Measurements from ENCODE around the gene GRIK2. TPM values are rescaled to one million over a fixed set of nuclear protein-coding genes. Genes with fewer than 3 reads are reported as not detected.

The GRIK2 gene
- total RNA-seq, 1 donor from 2014 or later: 0.11 TPM

DNA sequence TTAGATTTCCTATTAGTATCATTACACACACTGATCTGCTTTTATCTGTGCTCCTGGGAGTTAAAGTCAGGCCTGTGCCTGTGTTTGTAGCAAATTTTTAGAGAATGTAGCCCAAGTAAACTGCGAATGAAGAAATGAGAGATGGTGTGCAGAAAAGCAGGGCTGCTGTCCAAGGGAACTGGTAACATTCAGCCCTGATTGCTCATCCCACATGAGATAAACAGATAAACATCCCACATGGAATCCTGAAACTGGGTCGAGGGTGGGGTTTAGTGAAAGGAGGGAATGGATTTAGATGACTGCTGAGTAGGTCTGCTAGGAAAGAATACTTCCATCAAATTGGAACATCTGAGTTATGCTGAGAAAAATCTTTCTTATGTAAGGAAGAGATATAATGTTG, 69.1 kb downstream of the GRIK2 start:
- H3K4me3 Mint-ChIP-seq: no peak overlapping the region
- H3K4me1 Mint-ChIP-seq: no peaks in the 10 kb centered on the region
- no peak for ATAC-seq (ENCODE audit: low read depth)
- intact Hi-C loops (cut with micrococcal nuclease): no loop called here
- ChIA-PET CTCF (no interaction called here), POLR2A (no interaction called here)
- no peaks in the 10 kb centered on the region for H3K36me3 Mint-ChIP-seq (ENCODE audit: low read depth)
- no peak overlapping the region for H3K27ac Mint-ChIP-seq
- DNase-seq: no peak
- no peaks in the 10 kb centered on the region for H3K27me3 Mint-ChIP-seq
- peaks cover 1% of the 10 kb centered on the region for H3K9me3 Mint-ChIP-seq
- TF ChIP-seq, protein P1, sequence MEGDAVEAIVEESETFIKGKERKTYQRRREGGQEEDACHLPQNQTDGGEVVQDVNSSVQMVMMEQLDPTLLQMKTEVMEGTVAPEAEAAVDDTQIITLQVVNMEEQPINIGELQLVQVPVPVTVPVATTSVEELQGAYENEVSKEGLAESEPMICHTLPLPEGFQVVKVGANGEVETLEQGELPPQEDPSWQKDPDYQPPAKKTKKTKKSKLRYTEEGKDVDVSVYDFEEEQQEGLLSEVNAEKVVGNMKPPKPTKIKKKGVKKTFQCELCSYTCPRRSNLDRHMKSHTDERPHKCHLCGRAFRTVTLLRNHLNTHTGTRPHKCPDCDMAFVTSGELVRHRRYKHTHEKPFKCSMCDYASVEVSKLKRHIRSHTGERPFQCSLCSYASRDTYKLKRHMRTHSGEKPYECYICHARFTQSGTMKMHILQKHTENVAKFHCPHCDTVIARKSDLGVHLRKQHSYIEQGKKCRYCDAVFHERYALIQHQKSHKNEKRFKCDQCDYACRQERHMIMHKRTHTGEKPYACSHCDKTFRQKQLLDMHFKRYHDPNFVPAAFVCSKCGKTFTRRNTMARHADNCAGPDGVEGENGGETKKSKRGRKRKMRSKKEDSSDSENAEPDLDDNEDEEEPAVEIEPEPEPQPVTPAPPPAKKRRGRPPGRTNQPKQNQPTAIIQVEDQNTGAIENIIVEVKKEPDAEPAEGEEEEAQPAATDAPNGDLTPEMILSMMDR (IDR thresholded peaks at IDR 0.05): no peak

DNA sequence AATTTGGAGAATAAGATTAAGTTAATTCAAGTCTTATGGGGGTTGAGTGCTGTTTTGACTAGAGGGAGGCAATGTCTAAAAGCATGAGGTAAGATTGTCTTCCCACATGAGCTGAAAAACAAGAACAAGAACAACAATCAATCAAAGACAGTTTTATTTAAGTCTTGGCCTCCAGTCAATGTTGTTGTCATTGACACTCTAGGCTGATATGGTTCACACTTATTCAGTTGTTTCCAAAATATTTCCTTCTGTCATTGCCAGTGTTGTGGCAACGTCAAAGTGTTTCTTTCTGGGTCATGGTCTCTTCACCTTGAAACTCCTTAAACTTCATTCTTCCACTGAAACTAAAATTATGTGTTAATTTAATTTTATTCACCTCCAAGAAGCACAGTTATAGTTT, 72.4 kb downstream of the GRIK2 start:
- Mint-ChIP-seq H3K4me3 (no peak overlapping the region), H3K27ac (no peak overlapping the region), H3K4me1 (no peaks in the 10 kb centered on the region), H3K27me3 (no peaks in the 10 kb centered on the region), H3K9me3 (peaks cover 1% of the 10 kb centered on the region), H3K36me3 (ENCODE audit: low read depth) (no peaks in the 10 kb centered on the region)
- DNase-seq: no peak
- CTCF ChIA-PET: no interaction called here
- TF ChIP-seq, protein P1 (IDR thresholded peaks at IDR 0.05): no peak
- POLR2A ChIA-PET: no interaction called here
- intact Hi-C loops (cut with micrococcal nuclease): no loop called here
- no peak for ATAC-seq (ENCODE audit: low read depth)

DNA sequence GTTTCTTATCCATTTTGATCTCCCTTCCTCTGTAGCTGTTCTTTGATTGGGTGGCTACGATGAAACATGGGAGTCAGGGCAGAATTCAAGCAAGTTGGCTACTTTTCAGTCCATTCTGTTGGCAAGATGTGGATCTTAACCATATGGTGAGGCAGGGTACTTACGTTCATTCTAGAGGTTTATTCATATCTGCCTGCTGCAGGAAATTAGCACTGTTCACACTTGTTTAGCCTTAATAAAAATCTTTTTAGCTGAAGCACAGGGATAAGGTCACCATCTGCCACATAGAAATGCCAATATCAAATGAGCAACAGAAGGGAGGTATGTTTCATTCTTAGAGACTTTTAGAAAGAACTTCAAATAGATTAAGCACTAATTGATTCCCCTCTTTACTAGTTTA, 83.9 kb downstream of the GRIK2 start:
- no peak overlapping the region for H3K4me3 Mint-ChIP-seq

DNA sequence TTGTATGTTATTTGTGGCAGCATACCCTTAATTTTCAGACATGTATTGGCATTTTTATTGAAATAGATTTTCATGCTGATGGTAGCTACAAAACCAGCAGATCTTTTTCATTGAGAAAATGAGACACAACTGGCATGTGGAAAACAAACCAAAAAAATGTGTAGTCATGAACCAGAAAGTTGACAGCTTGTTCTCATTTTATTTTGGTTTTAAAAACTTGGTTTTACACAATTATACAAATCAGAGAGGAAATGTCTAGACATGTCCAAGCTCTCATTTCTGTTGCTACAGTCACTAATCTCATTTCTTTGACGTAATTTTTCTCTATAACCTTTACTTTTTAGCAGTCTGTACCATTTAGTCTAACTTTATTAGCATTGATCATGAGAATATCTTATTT, 85.4 kb downstream of the GRIK2 start:
- CTCF ChIA-PET: no interaction called here
- ATAC-seq (ENCODE audit: low read depth) (no peak), DNase-seq (no peak)
- peaks cover 2% of the 10 kb centered on the region for H3K9me3 Mint-ChIP-seq
- H3K27me3 Mint-ChIP-seq: no peaks in the 10 kb centered on the region
- TF ChIP-seq, protein P1 (IDR thresholded peaks at IDR 0.05): no peak
- H3K27ac Mint-ChIP-seq: no peak overlapping the region
- intact Hi-C loops (cut with micrococcal nuclease): no loop called here
- no peaks in the 10 kb centered on the region for H3K36me3 Mint-ChIP-seq (ENCODE audit: low read depth)
- POLR2A ChIA-PET: no interaction called here
- H3K4me3 Mint-ChIP-seq: no peak overlapping the region
- no peaks in the 10 kb centered on the region for H3K4me1 Mint-ChIP-seq

More for the DNA sequence above, 83.9 kb downstream of the GRIK2 start:
- CTCF ChIA-PET: no interaction called here
- intact Hi-C loops (cut with micrococcal nuclease): no loop called here
- Mint-ChIP-seq H3K4me1 (no peaks in the 10 kb centered on the region), H3K36me3 (ENCODE audit: low read depth) (no peaks in the 10 kb centered on the region), H3K27me3 (no peaks in the 10 kb centered on the region), H3K27ac (no peak overlapping the region), H3K9me3 (peaks cover 2% of the 10 kb centered on the region)
- POLR2A ChIA-PET: no interaction called here
- DNase-seq (no peak), ATAC-seq (ENCODE audit: low read depth) (no peak)
- TF ChIP-seq, protein P1 (IDR thresholded peaks at IDR 0.05): no peak

DNA sequence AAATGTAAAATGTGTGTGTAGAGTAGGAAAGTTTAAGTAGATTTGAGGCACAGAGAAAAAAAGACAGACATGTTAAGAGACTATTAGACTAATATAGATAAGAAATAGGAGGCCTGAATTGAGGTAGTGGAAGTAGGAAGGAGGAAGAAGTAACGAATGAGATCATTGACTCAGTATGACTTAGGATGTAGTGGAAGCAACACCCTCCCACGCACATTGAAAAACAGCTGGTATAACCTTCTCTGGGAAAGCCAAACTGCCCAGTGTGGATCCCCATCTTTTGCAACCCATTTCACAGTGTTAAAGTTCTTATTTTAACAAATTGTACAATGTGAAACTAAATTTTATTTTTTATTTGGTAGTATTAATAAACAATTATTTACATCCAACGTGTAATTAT, 89.1 kb downstream of the GRIK2 start:
- H3K36me3 Mint-ChIP-seq (ENCODE audit: low read depth): no peaks in the 10 kb centered on the region
- TF ChIP-seq, protein P1 (IDR thresholded peaks at IDR 0.05): no peak
- CTCF ChIA-PET: no interaction called here
- H3K27me3 Mint-ChIP-seq: no peaks in the 10 kb centered on the region
- intact Hi-C loops (cut with micrococcal nuclease): no loop called here
- no peak overlapping the region for H3K27ac Mint-ChIP-seq
- POLR2A ChIA-PET: no interaction called here
- no peak for DNase-seq
- peaks cover 2% of the 10 kb centered on the region for H3K9me3 Mint-ChIP-seq
- no peak for ATAC-seq (ENCODE audit: low read depth)
- no peak overlapping the region for H3K4me3 Mint-ChIP-seq
- no peaks in the 10 kb centered on the region for H3K4me1 Mint-ChIP-seq
